ENCODE measurements around the gene DKKL1.

The DKKL1 gene

GRCh38 chr19:49415102-49415809 is 51.6 kb downstream of the DKKL1 start:
- DNase-seq (ENCODE audit: low read depth): no peak
- no peak overlapping the region for H3K4me3 ChIP-seq (ENCODE audit: control insufficient read depth, low read depth, low read length)
- no peak for TF ChIP-seq CTCF (IDR thresholded peaks at IDR 0.05; ENCODE audit: control insufficient read depth, insufficient read depth, low read depth, low read length, missing control alignments)

DNA sequence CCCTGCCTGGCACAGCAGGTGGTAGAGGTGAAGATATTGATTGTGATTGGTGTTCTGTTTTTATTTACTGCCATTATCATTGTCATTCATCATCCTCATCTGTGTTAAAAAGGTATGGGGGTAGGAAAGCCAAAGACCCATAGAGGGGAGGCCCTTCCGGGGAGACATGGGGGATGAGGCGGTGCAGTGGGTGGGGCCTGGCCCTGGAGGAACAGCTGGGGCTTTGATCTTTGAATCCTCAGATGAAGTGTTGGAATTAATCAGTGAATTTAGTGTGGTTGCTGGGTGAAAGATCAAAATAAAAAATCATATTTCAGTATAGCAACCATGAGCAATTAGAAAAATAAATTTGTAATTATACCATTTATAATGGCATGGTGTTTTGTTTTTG is 52.1 kb downstream of the DKKL1 start:
- no peak overlapping the region for H3K4me3 ChIP-seq (ENCODE audit: control insufficient read depth, low read depth, low read length)
- TF ChIP-seq CTCF (IDR thresholded peaks at IDR 0.05; ENCODE audit: control insufficient read depth, insufficient read depth, low read depth, low read length, missing control alignments): no peak
- no peak for DNase-seq (ENCODE audit: low read depth)

DNA sequence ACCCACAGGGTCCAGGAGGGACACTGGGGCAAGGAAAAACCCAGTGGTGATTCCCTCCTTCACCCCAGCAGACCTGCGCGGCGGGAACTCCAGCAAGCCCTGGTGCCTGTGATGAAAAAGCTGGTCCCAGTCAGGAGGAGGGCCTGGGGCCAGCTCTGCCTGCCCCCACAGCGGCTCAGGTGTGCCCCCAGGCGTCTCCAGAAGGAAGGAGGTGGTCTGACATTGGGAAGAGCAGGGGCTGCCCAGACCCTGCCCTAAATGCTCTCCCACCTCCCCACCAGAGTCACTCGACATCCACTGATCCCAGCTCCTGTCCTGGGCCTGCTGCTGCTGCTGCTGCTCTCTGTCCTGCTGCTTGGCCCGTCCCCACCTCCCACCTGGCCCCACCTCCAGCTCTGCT is 53.4 kb downstream of the DKKL1 start:
- DNase-seq (ENCODE audit: low read depth): no peak
- H3K4me3 ChIP-seq (ENCODE audit: control insufficient read depth, low read depth, low read length): no peak overlapping the region
- no peak for TF ChIP-seq CTCF (IDR thresholded peaks at IDR 0.05; ENCODE audit: control insufficient read depth, insufficient read depth, low read depth, low read length, missing control alignments)

GRCh38 chr19:49418511-49418910 is 54.8 kb downstream of the DKKL1 start:
- no peak overlapping the region for H3K4me3 ChIP-seq (ENCODE audit: control insufficient read depth, low read depth, low read length)
- no peak for TF ChIP-seq CTCF (IDR thresholded peaks at IDR 0.05; ENCODE audit: control insufficient read depth, insufficient read depth, low read depth, low read length, missing control alignments)
- DNase-seq (ENCODE audit: low read depth): no peak

GRCh38 chr19:49419173-49419572 is 55.5 kb downstream of the DKKL1 start:
- no peak overlapping the region for H3K4me3 ChIP-seq (ENCODE audit: control insufficient read depth, low read depth, low read length)
- TF ChIP-seq CTCF (IDR thresholded peaks at IDR 0.05; ENCODE audit: control insufficient read depth, insufficient read depth, low read depth, low read length, missing control alignments): no peak
- DNase-seq (ENCODE audit: low read depth): no peak

- no peak overlapping the region for H3K4me3 ChIP-seq (ENCODE audit: control insufficient read depth, low read depth, low read length)
- no peak for TF ChIP-seq CTCF (IDR thresholded peaks at IDR 0.05; ENCODE audit: control insufficient read depth, insufficient read depth, low read depth, low read length, missing control alignments)
- no peak for DNase-seq (ENCODE audit: low read depth)
These were observed 56.5 kb downstream of the DKKL1 start for GRCh38 chr19:49420227-49420626.
